ENCODE data around the gene DYRK3.
A peak's percentile ranks its signal among the peaks of the same experiment; 100 is the strongest.

The DYRK3 gene

DNA sequence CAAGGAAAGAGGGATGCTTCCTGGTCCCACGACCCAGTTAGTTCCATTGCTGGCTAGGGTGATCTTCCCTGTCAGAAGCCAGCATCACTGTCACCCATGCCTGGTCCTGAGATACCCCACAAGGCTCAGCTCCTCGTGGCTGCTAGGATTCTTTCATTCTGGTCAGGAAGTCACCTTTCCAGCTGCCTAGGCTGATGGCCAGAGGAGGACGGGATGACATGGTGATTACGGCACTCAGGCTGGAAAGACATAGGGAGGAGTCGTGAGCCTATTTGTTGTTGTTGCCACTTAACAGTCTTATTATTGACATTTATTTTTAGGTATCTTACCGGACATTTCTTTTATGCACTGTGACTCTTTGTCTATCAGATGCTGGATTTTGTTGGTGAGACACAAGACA is 29.4 kb downstream of the DYRK3 start:
- DNase-seq (ENCODE audit: low read depth in 2 of 2): no peak
- TF ChIP-seq, protein P1, sequence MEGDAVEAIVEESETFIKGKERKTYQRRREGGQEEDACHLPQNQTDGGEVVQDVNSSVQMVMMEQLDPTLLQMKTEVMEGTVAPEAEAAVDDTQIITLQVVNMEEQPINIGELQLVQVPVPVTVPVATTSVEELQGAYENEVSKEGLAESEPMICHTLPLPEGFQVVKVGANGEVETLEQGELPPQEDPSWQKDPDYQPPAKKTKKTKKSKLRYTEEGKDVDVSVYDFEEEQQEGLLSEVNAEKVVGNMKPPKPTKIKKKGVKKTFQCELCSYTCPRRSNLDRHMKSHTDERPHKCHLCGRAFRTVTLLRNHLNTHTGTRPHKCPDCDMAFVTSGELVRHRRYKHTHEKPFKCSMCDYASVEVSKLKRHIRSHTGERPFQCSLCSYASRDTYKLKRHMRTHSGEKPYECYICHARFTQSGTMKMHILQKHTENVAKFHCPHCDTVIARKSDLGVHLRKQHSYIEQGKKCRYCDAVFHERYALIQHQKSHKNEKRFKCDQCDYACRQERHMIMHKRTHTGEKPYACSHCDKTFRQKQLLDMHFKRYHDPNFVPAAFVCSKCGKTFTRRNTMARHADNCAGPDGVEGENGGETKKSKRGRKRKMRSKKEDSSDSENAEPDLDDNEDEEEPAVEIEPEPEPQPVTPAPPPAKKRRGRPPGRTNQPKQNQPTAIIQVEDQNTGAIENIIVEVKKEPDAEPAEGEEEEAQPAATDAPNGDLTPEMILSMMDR (IDR thresholded peaks at IDR 0.05; ENCODE audit: low read depth, low read length): no peak

DNA sequence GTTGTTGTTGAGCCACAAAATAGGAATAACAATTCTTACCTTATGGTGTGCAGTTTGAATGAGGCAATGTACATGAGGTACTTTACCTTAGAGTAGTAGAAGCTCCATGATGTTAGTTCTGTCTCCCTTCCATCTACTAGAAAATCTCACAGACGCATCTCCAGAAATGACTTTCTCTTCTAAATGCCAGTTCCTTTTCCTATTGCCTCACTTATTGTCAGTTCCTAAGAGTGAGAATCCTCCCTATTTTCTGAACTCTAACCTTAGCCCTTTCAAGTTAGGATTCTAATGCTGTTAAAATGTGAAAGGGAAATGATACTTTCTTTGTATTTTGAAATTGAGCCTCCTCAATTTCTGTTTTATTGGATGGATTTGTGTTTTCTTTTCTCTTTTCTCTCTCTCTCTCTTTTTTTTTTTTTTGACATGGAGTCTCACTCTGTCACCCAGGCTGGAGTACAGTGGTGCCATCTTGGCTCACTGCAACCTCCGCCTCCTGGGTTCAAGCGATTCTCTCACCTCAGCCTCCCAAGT is 30.8 kb downstream of the DYRK3 start:
- TF ChIP-seq, protein P1 (IDR thresholded peaks at IDR 0.05; ENCODE audit: low read depth, low read length): no peak
- no peak overlapping the region for H3K4me3 ChIP-seq (replicated peaks in 1 of 2; ENCODE audit: low read depth in 2 of 2, low read length in 2 of 2)
- DNase-seq (ENCODE audit: low read depth in 2 of 2): no peak

More for the DNA sequence above, 29.4 kb downstream of the DYRK3 start:
- no peak overlapping the region for H3K4me3 ChIP-seq (replicated peaks in 1 of 2; ENCODE audit: low read depth in 2 of 2, low read length in 2 of 2)

GRCh38 chr1:206666954-206667665 is 31.8 kb downstream of the DYRK3 start:
- H3K4me3 ChIP-seq (replicated peaks in 1 of 2; ENCODE audit: low read depth in 2 of 2, low read length in 2 of 2): no peak overlapping the region
- TF ChIP-seq, protein P1 (IDR thresholded peaks at IDR 0.05; ENCODE audit: low read depth, low read length): no peak
- no peak for DNase-seq (ENCODE audit: low read depth in 2 of 2)

- H3K4me3 ChIP-seq (replicated peaks in 1 of 2; ENCODE audit: low read depth in 2 of 2, low read length in 2 of 2): no peak overlapping the region
- TF ChIP-seq, protein P1 (IDR thresholded peaks at IDR 0.05; ENCODE audit: low read depth, low read length): no peak
- DNase-seq (ENCODE audit: low read depth in 2 of 2): no peak
These were observed 33.0 kb downstream of the DYRK3 start for GRCh38 chr1:206668351-206668750.

DNA sequence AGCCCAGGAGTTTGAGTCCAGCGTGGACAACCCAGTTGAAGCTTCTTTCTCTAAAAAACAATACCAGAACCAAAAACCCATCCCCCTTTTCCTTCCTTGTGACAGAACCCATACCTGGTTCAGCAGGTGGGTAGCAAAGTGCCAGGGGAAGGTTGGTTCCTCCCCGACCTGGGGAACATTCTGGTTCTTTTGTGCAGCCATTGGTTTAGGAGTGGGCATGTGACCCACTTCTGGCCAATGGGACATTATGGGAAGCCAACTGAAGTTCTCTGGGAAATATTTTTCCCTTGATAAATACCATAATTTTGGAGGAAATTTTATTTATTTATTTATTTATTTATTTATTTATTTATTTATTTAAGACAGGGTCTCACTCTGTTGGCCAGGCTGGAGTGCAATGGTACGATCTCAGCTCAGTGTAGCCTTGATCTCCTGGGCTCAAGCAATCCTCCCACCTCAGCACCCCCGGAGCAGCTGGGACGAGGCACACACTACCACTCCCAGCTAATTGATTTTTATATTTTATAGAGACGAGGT is 33.6 kb downstream of the DYRK3 start:
- TF ChIP-seq, protein P1 (IDR thresholded peaks at IDR 0.05; ENCODE audit: low read depth, low read length): no peak
- no peak for DNase-seq (ENCODE audit: low read depth in 2 of 2)
- no peak overlapping the region for H3K4me3 ChIP-seq (replicated peaks in 1 of 2; ENCODE audit: low read depth in 2 of 2, low read length in 2 of 2)

- H3K4me3 ChIP-seq (replicated peaks in 1 of 2; ENCODE audit: low read depth in 2 of 2, low read length in 2 of 2): no peak overlapping the region
- TF ChIP-seq, protein P1 (IDR thresholded peaks at IDR 0.05; ENCODE audit: low read depth, low read length): no peak
- peak in 1 of 2 donors; percentile 21 for DNase-seq (ENCODE audit: low read depth in 2 of 2)
These were observed 36.8 kb downstream of the DYRK3 start for GRCh38 chr1:206672011-206672688.
